Esophagus muscularis mucosa (tissue), 4 donors: ENCODE results near the gene ZNF763.

Experiments used
- EP300 ChIP-seq: sonication (generic); formaldehyde crosslinking; IDR thresholded peaks from one replicate; pipeline ENCODE4 v1.6.1; 2017; ENCODE audit warnings: antibody characterized with exemption
- POLR2A ChIP-seq: fragments of 450-650 bp; IDR thresholded peaks from one replicate; pipeline ENCODE4 v1.6.1; 2017; ENCODE audit warnings: antibody characterized with exemption, moderate library complexity, mild to moderate bottlenecking, low read depth
- POLR2AphosphoS5 ChIP-seq, 2 donors: sonication (generic); formaldehyde crosslinking; IDR thresholded peaks; one replicate each; pipeline ENCODE4 v1.6.1; 2017; ENCODE audit warnings: antibody characterized with exemption in 2 of 2
- TF ChIP-seq, protein P1 (sequence below), 3 experiments: fragments of 200-600 bp in 2 of 3; fragments of 450-650 bp in 1 of 3; sonication (generic) in 2 of 3; IDR thresholded peaks; one replicate each; pipeline ENCODE4 v1.5.1; 2017 to 2019; ENCODE audit warnings: antibody characterized with exemption in 3 of 3, mild to moderate bottlenecking in 2 of 3, moderate library complexity in 1 of 3

DNA sequence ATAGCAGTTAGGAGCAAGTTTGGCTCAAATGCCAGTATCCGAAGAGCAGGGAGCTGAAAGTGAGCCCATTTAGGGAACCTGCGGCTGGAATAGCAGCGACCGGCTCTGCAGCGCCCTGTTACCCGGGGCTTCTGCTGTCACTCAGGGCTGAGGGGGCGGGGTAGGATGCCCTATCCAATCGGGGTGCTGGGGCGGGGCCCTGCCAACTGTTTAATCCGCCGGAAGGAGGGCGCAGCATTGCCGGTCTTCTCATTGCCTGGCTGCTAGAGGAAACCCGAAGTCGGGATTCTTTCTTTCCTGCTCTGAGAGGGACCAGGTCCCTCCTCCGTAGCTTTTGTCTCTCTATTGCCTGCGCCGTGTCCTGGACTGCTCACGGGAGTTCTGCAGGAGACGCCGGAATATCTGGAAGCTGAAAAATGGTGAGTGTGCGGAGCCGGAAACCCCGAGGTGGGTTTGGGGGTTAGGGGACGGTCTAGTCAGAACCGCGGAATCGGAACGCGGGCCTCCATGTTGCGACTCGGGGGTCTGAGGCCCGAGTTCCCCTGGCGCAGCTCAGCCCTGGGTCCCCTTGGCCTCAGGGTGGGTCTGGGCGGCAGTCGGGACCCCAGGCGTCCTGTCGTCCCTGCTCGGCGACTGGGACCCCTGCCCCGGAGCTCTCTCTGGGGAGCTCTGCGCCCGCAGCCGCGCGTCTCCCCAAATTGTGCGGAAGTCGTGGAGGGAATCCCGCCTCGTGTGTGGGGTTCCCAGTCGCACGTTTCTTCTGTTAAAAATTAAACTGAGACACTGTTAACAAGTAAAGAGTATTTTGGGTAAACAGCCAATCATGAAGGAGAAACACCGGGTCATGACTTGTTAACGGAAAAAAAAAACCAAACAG is 22.8 kb downstream of the ZNF763 start:
- TF ChIP-seq EP300 (no peak), POLR2AphosphoS5 (IDR thresholded peaks at IDR 0.05) (peak; percentile 91 to 96), POLR2A (peak; percentile 35)
- TF ChIP-seq, protein P1, sequence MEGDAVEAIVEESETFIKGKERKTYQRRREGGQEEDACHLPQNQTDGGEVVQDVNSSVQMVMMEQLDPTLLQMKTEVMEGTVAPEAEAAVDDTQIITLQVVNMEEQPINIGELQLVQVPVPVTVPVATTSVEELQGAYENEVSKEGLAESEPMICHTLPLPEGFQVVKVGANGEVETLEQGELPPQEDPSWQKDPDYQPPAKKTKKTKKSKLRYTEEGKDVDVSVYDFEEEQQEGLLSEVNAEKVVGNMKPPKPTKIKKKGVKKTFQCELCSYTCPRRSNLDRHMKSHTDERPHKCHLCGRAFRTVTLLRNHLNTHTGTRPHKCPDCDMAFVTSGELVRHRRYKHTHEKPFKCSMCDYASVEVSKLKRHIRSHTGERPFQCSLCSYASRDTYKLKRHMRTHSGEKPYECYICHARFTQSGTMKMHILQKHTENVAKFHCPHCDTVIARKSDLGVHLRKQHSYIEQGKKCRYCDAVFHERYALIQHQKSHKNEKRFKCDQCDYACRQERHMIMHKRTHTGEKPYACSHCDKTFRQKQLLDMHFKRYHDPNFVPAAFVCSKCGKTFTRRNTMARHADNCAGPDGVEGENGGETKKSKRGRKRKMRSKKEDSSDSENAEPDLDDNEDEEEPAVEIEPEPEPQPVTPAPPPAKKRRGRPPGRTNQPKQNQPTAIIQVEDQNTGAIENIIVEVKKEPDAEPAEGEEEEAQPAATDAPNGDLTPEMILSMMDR (IDR thresholded peaks at IDR 0.05) = peak in 1 of 3 experiments; percentile 19
